IMR-90 (cell line): ENCODE data around the gene DRC3. TPM values are rescaled to one million over a fixed set of nuclear protein-coding genes. Genes with fewer than 3 reads are reported as not detected.

Experiments used
- ATAC-seq: fragments of 200-7000 bp; cut with Tn5 transposase; 2 replicates; pipeline ENCODE4 v1.9.1; 2020; ENCODE audit warnings: low read depth, mild to moderate bottlenecking, moderate library complexity
- BruUV-seq: library from RNA; stranded (reverse); fragments of 400-500 nt; replicated peaks from 2 replicates; lab custom pipeline; 2021; lab: Mats Ljungman, UMichigan
- CTCF ChIA-PET: fragments of 300-600 bp; formaldehyde crosslinking; extraction: SDS; loops from one replicate; lab custom pipeline; 2021; ENCODE audit warnings: antibody characterized with exemption; lab: Yijun Ruan, JAX
- POLR2A ChIA-PET: fragments of 300-600 bp; sonication (Branson Sonifier 250); formaldehyde crosslinking; loops from one replicate; lab custom pipeline; 2022; ENCODE audit warnings: antibody characterized with exemption; ENCODE audit not compliant: unreplicated experiment; lab: Charles Lee
- DNase-seq: peaks from one replicate; pipeline ENCODE4 v3.0.0; 2013
- H2AFZ ChIP-seq: replicated peaks from 2 replicates; pipeline ENCODE3; 2013; ENCODE audit warnings: low read length, mild to moderate bottlenecking; ENCODE audit not compliant: poor library complexity
- H2AK5ac ChIP-seq: 2 replicates; pipeline ENCODE4 v1.6.1; 2013; ENCODE audit warnings: low read depth, low read length, inconsistent platforms
- H2AK9ac ChIP-seq: replicated peaks from 2 replicates; pipeline ENCODE3; 2013; ENCODE audit warnings: mild to moderate bottlenecking, low read depth, low read length, moderate library complexity; ENCODE audit not compliant: poor library complexity
- H2BK120ac ChIP-seq: 2 replicates; pipeline ENCODE4 v1.6.1; 2013; ENCODE audit warnings: low read depth, low read length, inconsistent platforms
- H2BK15ac ChIP-seq: 3 replicates; pipeline ENCODE4 v1.6.1; 2013; ENCODE audit warnings: low read depth, low read length, inconsistent platforms
- H2BK20ac ChIP-seq: 2 replicates; pipeline ENCODE4 v1.6.1; 2013; ENCODE audit warnings: low read depth, mild to moderate bottlenecking, inconsistent platforms, low read length, moderate library complexity
- H2BK5ac ChIP-seq: 2 replicates; pipeline ENCODE4 v1.6.1; 2013; ENCODE audit warnings: mild to moderate bottlenecking, low read depth, low read length, inconsistent platforms; ENCODE audit not compliant: poor library complexity, severe bottlenecking
- H3K14ac ChIP-seq: replicated peaks from 2 replicates; pipeline ENCODE4 v1.6.1; 2013; ENCODE audit warnings: low read depth, low read length, inconsistent platforms
- H3K18ac ChIP-seq: 2 replicates; pipeline ENCODE4 v1.6.1; 2013; ENCODE audit warnings: low read depth, low read length, control low read depth
- H3K23ac ChIP-seq: 2 replicates; pipeline ENCODE4 v1.6.1; 2013; ENCODE audit warnings: low read depth, low read length, inconsistent platforms
- H3K27ac ChIP-seq: 2 replicates; pipeline ENCODE4 v1.5.1; 2013; ENCODE audit warnings: mild to moderate bottlenecking, control low read depth, low read length; ENCODE audit not compliant: insufficient read depth
- H3K27me3 ChIP-seq: 2 replicates; pipeline ENCODE4 v1.6.1; 2013; ENCODE audit warnings: low read length; ENCODE audit not compliant: control insufficient read depth, insufficient read depth
- H3K36me3 ChIP-seq: 2 replicates; pipeline ENCODE4 v1.6.1; 2013; ENCODE audit warnings: low read length, mixed read lengths; ENCODE audit not compliant: control insufficient read depth, insufficient read depth
- H3K4ac ChIP-seq: 2 replicates; pipeline ENCODE4 v1.6.1; 2013; ENCODE audit warnings: low read depth, low read length, inconsistent platforms
- H3K4me1 ChIP-seq: 2 replicates; pipeline ENCODE4 v1.6.1; 2013; ENCODE audit warnings: low read length, mixed read lengths; ENCODE audit not compliant: control insufficient read depth, insufficient read depth
- H3K4me2 ChIP-seq: 2 replicates; pipeline ENCODE4 v1.6.1; 2013; ENCODE audit warnings: low read depth, mild to moderate bottlenecking, control low read depth, low read length, moderate library complexity
- H3K4me3 ChIP-seq: 2 replicates; pipeline ENCODE4 v1.5.1; 2013; ENCODE audit warnings: low read depth, mild to moderate bottlenecking, control low read depth, low read length, moderate library complexity; ENCODE audit not compliant: insufficient read depth
- H3K56ac ChIP-seq: 2 replicates; pipeline ENCODE4 v1.6.1; 2013; ENCODE audit warnings: low read length, inconsistent platforms; ENCODE audit not compliant: insufficient read depth; ENCODE audit errors: extremely low read depth
- H3K79me1 ChIP-seq, 2 experiments: 2 replicates each; pipeline ENCODE4 v1.6.1; 2013; ENCODE audit warnings: low read length in 2 of 2, inconsistent platforms in 1 of 2, low read depth in 1 of 2
- H3K9ac ChIP-seq: 2 replicates; pipeline ENCODE4 v1.6.1; 2013; ENCODE audit warnings: low read depth, low read length, control low read depth
- H3K9me1 ChIP-seq: 2 replicates; pipeline ENCODE4 v1.6.1; 2013; ENCODE audit warnings: low read length, inconsistent platforms; ENCODE audit not compliant: insufficient read depth
- H3K9me3 ChIP-seq: 2 replicates; pipeline ENCODE4 v1.6.1; 2013; ENCODE audit warnings: low read length; ENCODE audit not compliant: control insufficient read depth, insufficient read depth
- H4K20me1 ChIP-seq: 2 replicates; pipeline ENCODE4 v1.6.1; 2013; ENCODE audit warnings: low read length, inconsistent platforms; ENCODE audit not compliant: insufficient read depth
- H4K5ac ChIP-seq: 2 replicates; pipeline ENCODE4 v1.6.1; 2013; ENCODE audit warnings: mild to moderate bottlenecking, low read depth, low read length, control low read depth
- H4K8ac ChIP-seq, 2 experiments: 2 replicates each; pipeline ENCODE4 v1.6.1; 2013; ENCODE audit warnings: low read depth in 2 of 2, low read length in 2 of 2, control low read depth in 1 of 2, inconsistent platforms in 1 of 2
- H4K91ac ChIP-seq: 2 replicates; pipeline ENCODE4 v1.6.1; 2013; ENCODE audit warnings: low read depth, low read length, inconsistent platforms; ENCODE audit not compliant: insufficient read depth
- BHLHE40 ChIP-seq: fragments of 150-350 bp; IDR thresholded peaks from 2 replicates; pipeline ENCODE4 v1.6.1; 2016; ENCODE audit warnings: mild to moderate bottlenecking, low read depth, low read length
- CEBPB ChIP-seq: IDR thresholded peaks from 2 replicates; pipeline ENCODE4 v1.6.1; 2012; ENCODE audit warnings: low read depth, low read length, improper control_type of control experiment
- FOS ChIP-seq: fragments of 150-350 bp; IDR thresholded peaks from 2 replicates; pipeline ENCODE4 v1.6.1; 2016; ENCODE audit warnings: low read depth, low read length
- MAFK ChIP-seq: IDR thresholded peaks from 2 replicates; pipeline ENCODE4 v1.6.1; 2012; ENCODE audit warnings: low read depth, low read length, improper control_type of control experiment
- MAZ ChIP-seq: IDR thresholded peaks from 2 replicates; pipeline ENCODE4 v1.6.1; 2012; ENCODE audit warnings: low read depth, mild to moderate bottlenecking, low read length, improper control_type of control experiment, moderate library complexity, borderline replicate concordance
- MXI1 ChIP-seq: IDR thresholded peaks from 2 replicates; pipeline ENCODE4 v1.6.1; 2012; ENCODE audit warnings: low read depth, mild to moderate bottlenecking, low read length, moderate library complexity, borderline replicate concordance
- POLR2A ChIP-seq: IDR thresholded peaks from 2 replicates; pipeline ENCODE4 v1.6.1; 2012; ENCODE audit warnings: mild to moderate bottlenecking, low read depth, low read length
- SMC3 ChIP-seq: fragments of 150-350 bp; IDR thresholded peaks from 2 replicates; pipeline ENCODE4 v1.6.1; 2016; ENCODE audit warnings: low read depth, mild to moderate bottlenecking, antibody characterized with exemption, low read length, moderate library complexity
- WGBS, 2 experiments: methylation state at CpG; one replicate each; pipeline versions ENCODE4 v1.1.5 to v1.1.7; 2013; ENCODE audit warnings: missing lambda C conversion rate in 2 of 2; ENCODE audit not compliant: insufficient read length in 1 of 2; ENCODE audit errors: extremely low coverage in 2 of 2; 5-methylcytosine and 5-hydroxymethylcytosine counted together
- dilution Hi-C: fragments of 300-500 bp; cut with HindIII; formaldehyde crosslinking; loops from one replicate; pipeline ENCODE4 v1.14.3; 2018; ENCODE audit warnings: low sequenced_read_pairs; ENCODE audit not compliant: unreplicated experiment
- in situ Hi-C: fragments of 300-500 bp; cut with MboI; formaldehyde crosslinking; loops from 3 replicates; pipeline ENCODE4 v1.14.3; 2019; ENCODE audit warnings: low sequenced_read_pairs, inconsistent platforms, mixed read lengths
- intact Hi-C: fragments of 100-400 bp; cut with micrococcal nuclease; formaldehyde crosslinking; loops from 2 replicates; pipeline ENCODE4 v1.10.0; 2022
- polyA plus RNA-seq, 3 experiments: library from polyadenylated mRNA; depleted of rRNA; stranded (reverse); fragments of >200 nt; gene quantifications; 2 replicates each; pipeline ENCODE4 v1.2.3, GENCODE V29; 2012; ENCODE audit warnings: low replicate concordance in 1 of 3
- total RNA-seq: library from RNA; depleted of rRNA; stranded (reverse); fragments of >200 nt; gene quantifications from 2 replicates; pipeline ENCODE4 v1.2.3, GENCODE V29; 2012
- TF ChIP-seq, protein P1 (sequence below): fragments of 150-350 bp; IDR thresholded peaks from 2 replicates; pipeline ENCODE4 v1.6.1; 2017; ENCODE audit warnings: mild to moderate bottlenecking, antibody characterized with exemption, low read length, low read depth
- TF ChIP-seq, protein P2 (sequence below): fragments of 150-350 bp; IDR thresholded peaks from 2 replicates; pipeline ENCODE4 v1.6.1; 2016; ENCODE audit warnings: low read depth, mild to moderate bottlenecking, low read length, moderate library complexity, borderline replicate concordance

The DRC3 gene
- total and polyA plus RNA-seq, 2 of the 4 experiments (the other 2 are of a cell fraction): 0.55 to 0.72 TPM

DNA sequence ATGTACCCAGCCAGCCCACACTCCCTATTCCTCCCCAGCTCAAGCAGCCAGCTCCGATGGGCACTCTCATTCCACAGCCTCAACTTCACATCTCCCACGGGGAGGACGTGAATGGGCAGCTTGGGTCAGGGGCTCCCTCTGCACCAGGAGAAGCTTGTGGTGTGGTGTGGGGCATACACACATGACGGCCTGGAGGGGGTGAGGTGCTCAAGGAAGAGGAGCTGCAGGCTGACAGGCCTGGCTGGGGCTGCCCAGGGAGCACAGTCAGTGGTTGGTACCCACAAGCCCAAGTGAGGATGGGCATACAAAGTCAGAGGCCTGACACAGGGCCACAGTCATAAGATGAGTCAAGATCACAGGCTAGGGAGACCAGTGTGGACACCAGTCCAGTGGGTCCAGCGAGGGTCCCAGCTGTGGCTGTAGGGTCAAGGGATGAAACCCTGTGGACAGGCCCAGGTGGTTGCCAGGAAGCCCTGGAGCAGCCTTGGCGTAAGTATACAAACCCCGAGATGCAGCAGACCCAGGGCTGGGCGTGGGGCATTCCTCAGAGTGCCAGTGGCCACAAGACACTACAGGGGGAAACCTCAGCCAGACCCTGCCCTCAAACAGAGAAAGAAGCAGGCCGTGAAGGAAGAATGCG is 4.4 kb downstream of the DRC3 start:
- no peaks in the 10 kb centered on the region for H3K36me3 ChIP-seq
- H3K27me3 ChIP-seq: no peaks in the 10 kb centered on the region; the same call in 1 of the 2 replicates
- POLR2A ChIA-PET: no interaction called here

More for the DNA sequence above, 4.4 kb downstream of the DRC3 start:
- TF ChIP-seq, protein P1, sequence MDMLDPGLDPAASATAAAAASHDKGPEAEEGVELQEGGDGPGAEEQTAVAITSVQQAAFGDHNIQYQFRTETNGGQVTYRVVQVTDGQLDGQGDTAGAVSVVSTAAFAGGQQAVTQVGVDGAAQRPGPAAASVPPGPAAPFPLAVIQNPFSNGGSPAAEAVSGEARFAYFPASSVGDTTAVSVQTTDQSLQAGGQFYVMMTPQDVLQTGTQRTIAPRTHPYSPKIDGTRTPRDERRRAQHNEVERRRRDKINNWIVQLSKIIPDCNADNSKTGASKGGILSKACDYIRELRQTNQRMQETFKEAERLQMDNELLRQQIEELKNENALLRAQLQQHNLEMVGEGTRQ: no peak
- no peak for TF ChIP-seq MAFK
- no peak for TF ChIP-seq CEBPB
- TF ChIP-seq SMC3: no peak
- TF ChIP-seq, protein P2, sequence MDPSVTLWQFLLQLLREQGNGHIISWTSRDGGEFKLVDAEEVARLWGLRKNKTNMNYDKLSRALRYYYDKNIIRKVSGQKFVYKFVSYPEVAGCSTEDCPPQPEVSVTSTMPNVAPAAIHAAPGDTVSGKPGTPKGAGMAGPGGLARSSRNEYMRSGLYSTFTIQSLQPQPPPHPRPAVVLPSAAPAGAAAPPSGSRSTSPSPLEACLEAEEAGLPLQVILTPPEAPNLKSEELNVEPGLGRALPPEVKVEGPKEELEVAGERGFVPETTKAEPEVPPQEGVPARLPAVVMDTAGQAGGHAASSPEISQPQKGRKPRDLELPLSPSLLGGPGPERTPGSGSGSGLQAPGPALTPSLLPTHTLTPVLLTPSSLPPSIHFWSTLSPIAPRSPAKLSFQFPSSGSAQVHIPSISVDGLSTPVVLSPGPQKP: no peak
- TF ChIP-seq MAZ: no peak
- no peak for TF ChIP-seq FOS
- no peak for TF ChIP-seq POLR2A
- no peak for TF ChIP-seq MXI1
- no peak for TF ChIP-seq BHLHE40
- Histone ChIP-seq H3K4me2 (no peak overlapping the region), H3K14ac (no peak overlapping the region), H2AFZ (peak overlapping the region; percentile 18), H4K20me1 (no peaks in the 10 kb centered on the region), H3K23ac (no peak overlapping the region), H3K27ac (no peak overlapping the region), H3K4ac (no peak overlapping the region), H3K9ac (no peak overlapping the region), H3K4me1 (no peaks in the 10 kb centered on the region; the same call in 1 of the 2 replicates), H3K9me1 (0 out of 2 replicates have a peak, but pooled peaks cover 3% of the 10 kb centered on the region), H2AK5ac (no peak overlapping the region), H3K9me3 (no peaks in the 10 kb centered on the region), H3K4me3 (no peak overlapping the region), H2BK20ac (no peak overlapping the region), H4K91ac (no peak overlapping the region), H4K5ac (no peak overlapping the region), H3K18ac (no peak overlapping the region), H2BK15ac (no peak overlapping the region), H2AK9ac (no peak overlapping the region), H3K56ac (no peak overlapping the region), H3K79me1 (0 out of 4 replicates have a peak, but pooled peaks cover 0 to 4% of the 10 kb centered on the region in 2 experiments), H2BK120ac (no peak overlapping the region), H4K8ac (no peak overlapping the region), H2BK5ac (no peak overlapping the region)
- CTCF ChIA-PET: no interaction called here
- no TSS peak for BruUV-seq
- intact Hi-C loops (no loop called here), in situ Hi-C loops (no loop called here), dilution Hi-C loops (no loop called here)
- WGBS, 2 experiments: 59% methylated on average over 5 of the region's 10 CpGs; no CpG with 5 or more reads in 1 of the 2 experiments
- ATAC-seq (no peak), DNase-seq (no peak)
